Tibial nerve (tissue), 4 donors: Measurements from ENCODE around the gene MCRS1.

Experiments used
- CTCF ChIP-seq, 5 experiments: fragments of 200-600 bp in 3 of 5; fragments of 450-650 bp in 2 of 5; sonication (generic) in 3 of 5; IDR thresholded peaks; one replicate each; pipeline ENCODE4 v1.5.1; 2016 to 2019; ENCODE audit warnings: antibody characterized with exemption in 5 of 5, mild to moderate bottlenecking in 3 of 5, moderate library complexity in 2 of 5
- EP300 ChIP-seq, 2 donors: sonication (generic); formaldehyde crosslinking; IDR thresholded peaks; one replicate each; pipeline ENCODE4 v1.6.1; 2017; ENCODE audit warnings: antibody characterized with exemption in 2 of 2, mild to moderate bottlenecking in 1 of 2
- POLR2A ChIP-seq, 2 donors: fragments of 450-650 bp; IDR thresholded peaks; one replicate each; pipeline ENCODE4 v1.6.1; 2017; ENCODE audit warnings: antibody characterized with exemption in 2 of 2, mild to moderate bottlenecking in 2 of 2, moderate library complexity in 2 of 2

GRCh38 chr12:49519574-49519936 lies 48.4 kb downstream of the MCRS1 start:
- TF ChIP-seq POLR2A (IDR thresholded peaks at IDR 0.05) (no peak), EP300 (IDR thresholded peaks at IDR 0.05) (no peak), CTCF (IDR thresholded peaks at IDR 0.05) (no peak)
